LNCaP clone FGC (cell line): ENCODE measurements around the gene SEMA6B.

Experiments used
- DNase-seq: peaks from one replicate; pipeline ENCODE4 v3.0.0-alpha.2; 2011; ENCODE audit warnings: low read depth
- H3K4me3 ChIP-seq: 2 replicates; pipeline ENCODE4 v1.5.1; 2011; ENCODE audit warnings: mild to moderate bottlenecking, low read depth, low read length, control low read depth
- CTCF ChIP-seq: IDR thresholded peaks from 2 replicates; pipeline ENCODE4 v1.5.1; 2012; ENCODE audit warnings: mild to moderate bottlenecking; ENCODE audit not compliant: control insufficient read depth, insufficient read depth; ENCODE audit errors: extremely low read depth

Gene SEMA6B

DNA sequence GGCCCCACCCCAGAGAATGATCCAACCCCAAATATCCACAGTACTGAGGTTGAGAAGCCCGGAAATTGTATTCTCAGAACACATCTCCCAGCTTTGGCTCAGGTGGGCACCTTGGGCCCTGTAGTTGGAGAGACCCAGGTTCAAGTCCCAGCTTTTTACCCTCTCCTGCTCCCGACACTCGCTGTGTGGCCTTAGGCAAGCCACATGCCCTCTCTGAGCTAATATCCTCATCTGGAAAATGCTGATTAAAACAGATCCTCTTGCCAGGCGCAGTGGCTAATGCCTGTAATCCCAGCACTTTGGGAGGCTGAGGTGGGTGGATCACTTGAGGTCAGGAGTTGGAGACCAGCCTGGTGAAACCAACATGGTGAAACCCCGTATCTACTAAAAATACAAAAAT, 43.8 kb downstream of the SEMA6B start:
- no peak for TF ChIP-seq CTCF
- no peak overlapping the region for H3K4me3 ChIP-seq
- no peak for DNase-seq

DNA sequence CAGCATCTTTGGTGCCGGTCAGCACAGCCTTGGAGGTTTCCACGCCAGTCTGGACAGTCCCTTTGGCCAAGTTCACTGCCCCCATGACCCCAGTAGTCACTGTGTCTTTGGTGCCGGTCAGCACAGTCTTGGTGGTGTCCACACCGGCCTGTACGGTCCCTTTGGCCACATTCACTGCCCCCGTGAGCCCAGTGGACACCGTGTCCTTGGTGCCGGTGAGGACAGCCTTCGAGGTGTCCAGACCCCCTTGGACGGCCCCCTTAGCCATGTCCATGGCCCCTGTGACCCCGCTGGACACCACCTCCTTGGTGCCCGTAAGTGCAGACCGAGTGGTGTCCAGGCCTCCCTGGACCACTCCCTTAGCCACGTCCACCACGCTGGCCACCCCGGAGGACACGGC, 46.2 kb downstream of the SEMA6B start:
- DNase-seq, result no peak
- H3K4me3 ChIP-seq, result no peak overlapping the region
- TF ChIP-seq CTCF, result no peak

GRCh38 chr19:4512070-4512469, 47.4 kb downstream of the SEMA6B start:
- no peak overlapping the region for H3K4me3 ChIP-seq
- no peak for DNase-seq
- TF ChIP-seq CTCF, result no peak

DNA sequence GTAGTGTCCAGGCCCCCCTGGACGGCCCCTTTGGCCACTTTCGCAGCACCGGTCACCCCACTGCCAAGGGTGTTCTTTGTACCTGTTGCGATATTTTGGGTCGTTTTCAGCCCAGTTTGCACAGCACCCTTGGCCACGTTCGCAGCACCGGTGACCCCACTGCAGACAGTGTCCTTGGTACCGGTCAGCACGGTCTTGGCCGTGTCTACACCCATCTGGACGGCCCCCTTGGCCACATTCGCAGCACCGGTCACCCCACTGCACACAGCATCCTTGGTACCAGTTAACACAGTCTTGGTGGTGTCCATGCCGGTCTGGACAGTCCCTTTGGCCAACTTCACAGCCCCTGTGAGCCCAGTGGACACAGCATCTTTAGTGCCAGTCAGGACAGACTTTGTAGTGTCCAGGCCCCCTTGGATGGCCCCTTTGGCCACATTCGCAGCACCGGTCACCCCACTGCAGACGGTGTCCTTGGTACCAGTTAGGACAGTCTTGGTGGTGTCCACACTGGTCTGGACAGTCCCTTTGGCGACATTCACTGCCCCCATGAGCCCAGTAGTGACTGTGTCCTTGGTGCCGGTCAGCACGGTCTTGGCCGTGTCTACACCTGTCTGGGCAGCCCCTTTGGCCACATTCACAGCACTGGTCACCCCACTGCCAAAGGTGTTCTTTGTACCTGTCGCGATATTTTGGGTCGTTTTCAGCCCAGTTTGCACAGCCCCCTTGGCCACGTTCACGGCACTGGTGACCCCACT, 48.0 kb downstream of the SEMA6B start:
- TF ChIP-seq CTCF, result no peak
- DNase-seq, result no peak
- H3K4me3 ChIP-seq, result no peak overlapping the region

DNA sequence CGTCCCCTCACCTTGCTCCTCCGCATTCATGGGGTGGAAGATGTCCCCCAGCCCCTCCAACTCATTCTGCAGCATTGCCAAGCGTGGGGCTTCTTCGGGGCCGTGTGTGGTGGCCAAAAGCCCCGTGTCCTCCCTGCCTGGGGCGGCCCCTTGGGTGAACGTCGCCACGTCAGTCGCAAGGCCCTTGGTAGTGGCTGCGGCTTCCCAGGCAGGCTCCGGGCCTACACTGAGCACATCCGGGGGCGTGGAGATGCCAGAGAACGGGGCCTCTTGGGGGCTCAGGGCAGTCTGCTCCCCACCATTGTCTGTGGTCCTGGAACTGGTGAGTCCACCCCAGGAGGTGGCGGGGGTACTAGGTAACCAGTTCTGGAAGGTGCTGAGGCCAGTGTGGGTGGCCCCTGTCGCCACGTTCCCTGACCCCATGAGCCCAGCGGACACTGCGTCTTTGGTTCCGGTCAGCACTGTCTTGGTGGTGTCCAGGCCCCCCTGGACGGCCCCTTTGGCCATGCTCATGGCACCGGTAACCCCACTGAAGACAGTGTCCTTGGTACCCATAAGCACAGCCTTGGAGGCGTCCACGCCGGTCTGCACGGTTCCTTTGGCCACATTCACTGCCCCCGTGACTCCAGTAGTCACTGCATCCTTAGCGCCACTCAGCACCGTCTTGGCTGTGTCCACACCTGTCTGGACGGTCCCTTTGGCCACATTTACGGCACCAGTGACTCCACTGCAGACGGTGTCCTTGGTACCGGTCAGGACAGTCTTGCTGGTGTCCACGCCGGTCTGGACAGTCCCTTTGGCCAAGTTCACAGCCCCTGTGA, 48.8 kb downstream of the SEMA6B start:
- no peak for TF ChIP-seq CTCF

DNA sequence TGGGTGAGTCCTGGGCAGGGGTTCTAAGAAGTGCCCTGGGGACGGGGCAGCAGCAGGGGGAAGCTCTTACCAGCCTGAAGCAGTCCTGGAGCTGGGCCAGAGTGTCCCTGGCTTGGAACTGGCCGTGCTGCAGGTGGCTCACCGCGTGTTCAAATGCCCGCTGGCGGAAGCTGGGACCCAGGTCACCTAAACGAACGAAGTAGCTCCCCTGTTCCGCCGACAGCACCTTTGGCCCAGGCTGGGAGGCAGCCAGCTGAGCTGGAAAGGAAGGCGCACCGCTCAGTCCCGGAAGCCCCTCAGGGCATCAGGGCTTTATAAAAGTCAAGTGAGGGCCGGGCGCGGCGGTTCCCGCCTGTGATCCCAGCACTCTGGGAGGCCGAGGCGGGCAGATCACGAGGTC, 50.8 kb downstream of the SEMA6B start:
- TF ChIP-seq CTCF, result no peak
- H3K4me3 ChIP-seq, result no peak overlapping the region
- DNase-seq, result no peak

More for the DNA sequence above, 48.8 kb downstream of the SEMA6B start:
- DNase-seq, result no peak
- H3K4me3 ChIP-seq, result no peak overlapping the region
